ENCODE data around the gene MOB4.
"Not testable (repeated sequence)": the region's sequence is repeated elsewhere in the genome, so short reads cannot be mapped to it uniquely, and the experiment has no call there.

The MOB4 gene

DNA sequence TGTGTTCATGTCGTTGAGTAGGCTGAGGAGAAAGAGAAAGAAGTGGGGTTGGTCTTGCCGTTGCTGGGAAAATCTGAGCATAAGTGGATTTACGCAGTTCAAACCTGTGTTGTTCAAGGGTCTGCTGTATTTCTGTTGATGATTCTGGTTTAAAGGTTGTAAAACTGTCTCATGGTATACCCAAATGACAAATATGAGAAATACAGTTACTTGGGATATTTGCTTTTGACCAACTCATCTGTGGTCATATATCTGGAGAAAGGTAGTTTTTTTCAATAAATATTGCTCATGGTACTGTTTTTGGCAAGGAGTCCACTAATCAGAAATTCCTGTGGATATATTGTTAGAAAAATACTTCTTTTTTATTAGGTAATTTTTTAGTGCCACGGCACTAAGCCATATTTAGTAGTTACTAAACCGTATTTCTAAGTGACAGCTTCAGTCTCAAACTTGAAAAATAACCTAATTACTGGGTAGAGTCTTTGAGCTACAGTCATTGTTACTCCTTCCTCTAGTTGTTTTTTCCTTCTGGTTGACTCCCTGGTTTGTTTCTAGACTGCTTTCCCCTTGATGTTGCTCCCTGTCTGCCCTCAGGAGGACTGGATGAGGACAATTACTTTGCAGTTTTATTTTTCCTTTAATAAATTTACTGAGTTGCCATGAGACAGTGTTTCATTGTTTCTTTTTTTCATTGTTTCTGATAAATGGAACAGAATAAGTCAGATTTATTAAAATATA, 31.5 kb downstream of the MOB4 start:
- no peak overlapping the region for H3K4me3 ChIP-seq (ENCODE audit: insufficient read length, low read depth)
- H3K27me3 ChIP-seq (ENCODE audit: insufficient read depth, insufficient read length), result no peaks in the 10 kb centered on the region
- no peak for DNase-seq (ENCODE audit: low read depth, low spot score)
- no peaks in the 10 kb centered on the region for H3K4me1 ChIP-seq (ENCODE audit: insufficient read depth, insufficient read length)
- peaks cover 54% of the 10 kb centered on the region for H3K36me3 ChIP-seq (ENCODE audit: insufficient read depth, insufficient read length, low read length)
- no peak for TF ChIP-seq SUZ12 (IDR thresholded peaks at IDR 0.05; ENCODE audit: extremely low read depth, insufficient read depth, insufficient read length)
- no peak for TF ChIP-seq YY1 (IDR thresholded peaks at IDR 0.05; ENCODE audit: insufficient read depth, insufficient read length)
- no peak for TF ChIP-seq ZNF274 (IDR thresholded peaks at IDR 0.05; ENCODE audit: low read depth, low read length)
- H3K9ac ChIP-seq (ENCODE audit: insufficient read length, low read depth), result no peak overlapping the region
- no peaks in the 10 kb centered on the region for H3K9me3 ChIP-seq (ENCODE audit: insufficient read depth, low read length)

DNA sequence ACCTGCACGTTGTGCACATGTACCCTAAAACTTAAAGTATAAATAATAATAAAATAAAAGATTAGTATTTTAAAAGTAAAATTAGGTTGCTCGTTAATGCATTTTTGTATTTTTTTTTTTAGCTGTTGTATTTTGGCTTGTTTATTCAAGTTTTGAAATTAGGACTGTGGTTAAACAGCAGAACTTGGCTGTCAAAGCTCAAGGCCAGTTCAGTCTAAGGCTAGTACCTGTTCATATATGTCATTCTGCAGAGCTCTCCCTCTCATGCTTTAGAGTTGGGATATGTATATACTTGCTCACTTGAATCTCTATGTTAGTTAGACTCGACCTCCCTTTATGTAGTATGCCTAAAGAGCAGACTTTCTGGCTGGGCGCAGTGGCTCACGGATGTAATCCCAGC, 32.7 kb downstream of the MOB4 start:
- DNase-seq (ENCODE audit: low read depth, low spot score), result no peak
- no peak for TF ChIP-seq SUZ12 (IDR thresholded peaks at IDR 0.05; ENCODE audit: extremely low read depth, insufficient read depth, insufficient read length)
- TF ChIP-seq ZNF274 (IDR thresholded peaks at IDR 0.05; ENCODE audit: low read depth, low read length), result no peak
- TF ChIP-seq YY1 (IDR thresholded peaks at IDR 0.05; ENCODE audit: insufficient read depth, insufficient read length), result no peak
- peaks cover 48% of the 10 kb centered on the region for H3K36me3 ChIP-seq (ENCODE audit: insufficient read depth, insufficient read length, low read length)
- H3K4me1 ChIP-seq (ENCODE audit: insufficient read depth, insufficient read length), result no peaks in the 10 kb centered on the region
- H3K4me3 ChIP-seq (ENCODE audit: insufficient read length, low read depth), result no peak overlapping the region
- no peaks in the 10 kb centered on the region for H3K9me3 ChIP-seq (ENCODE audit: insufficient read depth, low read length)
- H3K27me3 ChIP-seq (ENCODE audit: insufficient read depth, insufficient read length), result no peaks in the 10 kb centered on the region
- no peak overlapping the region for H3K9ac ChIP-seq (ENCODE audit: insufficient read length, low read depth)

DNA sequence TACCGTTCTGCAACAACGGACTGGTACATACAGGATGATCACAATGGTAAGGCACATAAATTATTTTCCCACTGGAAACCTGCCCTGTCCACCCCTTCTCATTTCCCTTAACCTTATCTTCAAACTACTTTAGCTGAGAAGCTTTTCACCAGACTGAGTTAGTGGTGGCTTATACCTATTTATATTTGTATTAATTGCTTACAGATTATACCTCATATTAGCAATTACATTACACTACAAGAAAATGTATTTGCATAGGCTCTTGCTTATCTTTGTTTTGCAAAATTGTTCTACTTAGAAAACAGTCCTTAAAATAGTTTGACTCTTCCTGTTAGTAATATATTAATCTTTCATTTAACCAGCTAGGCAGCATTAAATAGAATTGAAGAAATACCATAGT, 35.4 kb downstream of the MOB4 start:
- peaks cover 52% of the 10 kb centered on the region for H3K36me3 ChIP-seq (ENCODE audit: insufficient read depth, insufficient read length, low read length)
- H3K4me3 ChIP-seq (ENCODE audit: insufficient read length, low read depth); H3K9ac ChIP-seq (ENCODE audit: insufficient read length, low read depth); H3K4me1 ChIP-seq (ENCODE audit: insufficient read depth, insufficient read length); H3K27me3 ChIP-seq (ENCODE audit: insufficient read depth, insufficient read length); DNase-seq (ENCODE audit: low read depth, low spot score); H3K9me3 ChIP-seq (ENCODE audit: insufficient read depth, low read length): not testable (repeated sequence)

DNA sequence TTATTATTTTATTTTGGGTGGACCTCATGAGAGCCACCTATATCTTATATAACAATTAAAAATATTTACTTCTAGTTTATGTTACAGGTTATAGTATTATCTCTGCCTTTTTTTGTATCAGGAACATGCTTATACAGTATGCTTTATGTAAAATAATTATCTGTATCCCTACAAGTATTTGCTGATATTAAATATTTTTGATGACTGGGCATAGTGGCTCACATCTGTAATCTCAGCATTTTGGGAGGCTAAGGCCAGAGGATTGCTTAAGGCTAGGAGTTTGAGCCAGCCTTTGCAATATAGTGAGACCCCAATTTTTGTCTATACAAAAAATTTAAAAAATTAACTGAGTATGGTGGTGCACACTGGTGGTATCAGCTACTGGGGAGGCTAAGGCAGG, 39.6 kb downstream of the MOB4 start:
- Histone ChIP-seq H3K4me1 (ENCODE audit: insufficient read depth, insufficient read length) (no peaks in the 10 kb centered on the region), H3K27me3 (ENCODE audit: insufficient read depth, insufficient read length) (no peaks in the 10 kb centered on the region), H3K36me3 (ENCODE audit: insufficient read depth, insufficient read length, low read length) (peaks cover 42% of the 10 kb centered on the region), H3K4me3 (ENCODE audit: insufficient read length, low read depth) (no peak overlapping the region), H3K9me3 (ENCODE audit: insufficient read depth, low read length) (no peaks in the 10 kb centered on the region), H3K9ac (ENCODE audit: insufficient read length, low read depth) (no peak overlapping the region)
- DNase-seq (ENCODE audit: low read depth, low spot score), result no peak
- TF ChIP-seq YY1 (IDR thresholded peaks at IDR 0.05; ENCODE audit: insufficient read depth, insufficient read length) (no peak), SUZ12 (IDR thresholded peaks at IDR 0.05; ENCODE audit: extremely low read depth, insufficient read depth, insufficient read length) (no peak), ZNF274 (IDR thresholded peaks at IDR 0.05; ENCODE audit: low read depth, low read length) (no peak)

DNA sequence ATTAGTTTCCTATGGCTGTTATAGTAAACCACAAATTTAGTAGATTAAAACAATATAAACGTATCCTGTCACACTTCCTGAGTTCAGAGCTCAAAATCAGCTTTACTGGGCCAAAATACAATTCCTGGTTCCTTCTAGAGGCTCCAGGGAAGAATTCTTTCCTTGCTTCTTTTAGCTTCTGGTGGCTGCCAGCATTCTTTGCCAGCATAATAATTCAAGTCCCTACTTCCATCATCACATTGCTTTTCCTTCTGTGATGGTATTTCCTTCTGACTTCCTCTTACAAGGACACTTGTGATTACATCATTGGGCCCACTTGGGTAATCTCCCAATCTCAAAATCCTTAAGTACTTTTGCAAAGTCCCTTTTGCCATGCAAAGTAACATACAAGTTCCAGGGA, 40.6 kb downstream of the MOB4 start:
- Histone ChIP-seq H3K9ac (ENCODE audit: insufficient read length, low read depth) (no peak overlapping the region), H3K36me3 (ENCODE audit: insufficient read depth, insufficient read length, low read length) (peaks cover 42% of the 10 kb centered on the region), H3K4me1 (ENCODE audit: insufficient read depth, insufficient read length) (no peaks in the 10 kb centered on the region), H3K9me3 (ENCODE audit: insufficient read depth, low read length) (no peaks in the 10 kb centered on the region), H3K27me3 (ENCODE audit: insufficient read depth, insufficient read length) (no peaks in the 10 kb centered on the region), H3K4me3 (ENCODE audit: insufficient read length, low read depth) (no peak overlapping the region)
- TF ChIP-seq YY1 (IDR thresholded peaks at IDR 0.05; ENCODE audit: insufficient read depth, insufficient read length), result no peak
- TF ChIP-seq ZNF274 (IDR thresholded peaks at IDR 0.05; ENCODE audit: low read depth, low read length), result no peak
- TF ChIP-seq SUZ12 (IDR thresholded peaks at IDR 0.05; ENCODE audit: extremely low read depth, insufficient read depth, insufficient read length), result no peak
- no peak for DNase-seq (ENCODE audit: low read depth, low spot score)

DNA sequence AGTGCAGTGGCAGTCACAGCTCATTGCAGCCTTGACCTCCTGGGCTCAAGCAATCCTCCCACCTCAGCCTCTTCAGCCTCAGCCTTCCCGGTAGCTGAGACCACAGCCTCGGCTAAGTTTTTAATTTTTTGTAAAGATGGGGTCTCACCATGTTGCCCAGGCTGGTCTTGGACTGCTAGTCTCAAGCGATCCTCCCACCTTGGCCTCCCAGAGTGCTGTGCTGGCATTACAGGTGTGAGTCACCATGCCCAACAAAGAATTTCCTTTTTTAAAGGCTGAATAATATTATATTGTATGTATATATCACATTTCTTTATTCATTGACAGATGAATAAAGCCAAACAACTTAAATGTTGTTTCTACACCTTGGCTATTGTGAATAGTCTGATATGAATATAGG, 42.5 kb downstream of the MOB4 start:
- Histone ChIP-seq H3K36me3 (ENCODE audit: insufficient read depth, insufficient read length, low read length) (peaks cover 42% of the 10 kb centered on the region), H3K4me1 (ENCODE audit: insufficient read depth, insufficient read length) (no peaks in the 10 kb centered on the region), H3K9me3 (ENCODE audit: insufficient read depth, low read length) (no peaks in the 10 kb centered on the region), H3K9ac (ENCODE audit: insufficient read length, low read depth) (no peak overlapping the region), H3K27me3 (ENCODE audit: insufficient read depth, insufficient read length) (no peaks in the 10 kb centered on the region), H3K4me3 (ENCODE audit: insufficient read length, low read depth) (no peak overlapping the region)
- no peak for TF ChIP-seq ZNF274 (IDR thresholded peaks at IDR 0.05; ENCODE audit: low read depth, low read length)
- TF ChIP-seq YY1 (IDR thresholded peaks at IDR 0.05; ENCODE audit: insufficient read depth, insufficient read length), result no peak
- no peak for TF ChIP-seq SUZ12 (IDR thresholded peaks at IDR 0.05; ENCODE audit: extremely low read depth, insufficient read depth, insufficient read length)
- no peak for DNase-seq (ENCODE audit: low read depth, low spot score)

DNA sequence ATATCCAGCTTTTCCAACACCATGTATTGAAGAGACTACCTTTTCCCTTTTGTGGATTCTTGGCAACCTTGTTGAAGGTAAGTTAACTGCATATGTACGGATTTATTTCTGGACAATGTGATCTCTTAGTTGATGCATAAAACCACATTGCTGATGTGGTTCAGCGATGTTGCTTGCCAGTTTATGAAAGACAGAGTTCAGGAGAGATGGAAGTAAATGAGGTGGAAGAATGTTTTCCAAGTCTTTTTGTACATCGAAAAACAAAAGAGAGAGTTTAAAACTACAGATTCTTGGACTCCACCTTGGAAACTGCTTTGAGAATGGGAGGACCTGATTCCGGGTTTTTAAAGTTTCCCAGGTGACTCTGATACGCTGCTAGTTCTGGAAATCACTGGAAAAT, 43.8 kb downstream of the MOB4 start:
- H3K4me3 ChIP-seq (ENCODE audit: insufficient read length, low read depth), result no peak overlapping the region
- H3K27me3 ChIP-seq (ENCODE audit: insufficient read depth, insufficient read length), result no peaks in the 10 kb centered on the region
- no peak for DNase-seq (ENCODE audit: low read depth, low spot score)
- TF ChIP-seq SUZ12 (IDR thresholded peaks at IDR 0.05; ENCODE audit: extremely low read depth, insufficient read depth, insufficient read length), result no peak
- no peak for TF ChIP-seq YY1 (IDR thresholded peaks at IDR 0.05; ENCODE audit: insufficient read depth, insufficient read length)
- no peak for TF ChIP-seq ZNF274 (IDR thresholded peaks at IDR 0.05; ENCODE audit: low read depth, low read length)
- no peaks in the 10 kb centered on the region for H3K9me3 ChIP-seq (ENCODE audit: insufficient read depth, low read length)
- no peak overlapping the region for H3K9ac ChIP-seq (ENCODE audit: insufficient read length, low read depth)
- H3K36me3 ChIP-seq (ENCODE audit: insufficient read depth, insufficient read length, low read length), result peaks cover 29% of the 10 kb centered on the region
- no peaks in the 10 kb centered on the region for H3K4me1 ChIP-seq (ENCODE audit: insufficient read depth, insufficient read length)

Measured in NT2/D1 (cell line).